Measurements from ENCODE around the gene PRSS22.

PRSS22 gene

DNA sequence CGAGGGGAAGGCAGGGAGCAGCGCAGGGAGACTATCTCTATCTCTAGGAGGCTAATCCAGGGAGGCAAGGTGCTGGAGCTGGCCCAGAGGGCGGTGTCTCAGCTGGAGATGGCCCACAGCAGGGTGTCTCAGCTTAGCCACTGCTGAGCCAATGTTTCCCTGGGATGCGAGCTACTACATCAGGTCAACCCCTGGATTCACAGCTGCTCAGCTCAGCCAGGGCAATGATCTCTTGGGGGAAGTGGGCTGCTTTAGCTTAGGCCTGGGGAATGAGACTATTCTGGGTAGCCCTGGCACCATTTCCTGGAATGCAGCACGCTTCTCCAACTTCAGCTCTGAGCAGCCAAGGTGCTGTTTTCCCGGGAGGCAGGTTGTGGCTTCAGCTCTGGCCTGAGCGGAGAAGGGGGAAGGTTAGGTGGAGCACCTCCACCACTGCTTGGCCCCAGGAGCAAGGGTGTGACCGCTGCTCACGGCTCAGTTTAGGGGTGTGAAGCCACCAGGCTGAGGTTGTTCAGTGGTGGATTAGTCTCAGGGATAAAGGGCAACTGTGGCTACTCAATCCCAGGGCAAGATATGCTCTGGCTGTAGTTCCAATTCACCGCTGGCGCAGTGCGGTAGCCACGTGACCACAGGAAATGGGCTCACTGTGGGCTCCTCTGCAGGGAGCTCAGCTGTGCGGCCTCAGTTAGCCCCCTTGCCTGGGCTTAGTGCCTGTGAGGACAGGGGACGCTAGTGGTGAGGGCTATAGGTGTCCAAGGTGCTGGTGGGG, 46.1 kb downstream of the PRSS22 start:
- DNase-seq, result no peak

- DNase-seq, result no peak
These were observed 47.3 kb downstream of the PRSS22 start for GRCh38 chr16:2810651-2811050.

DNA sequence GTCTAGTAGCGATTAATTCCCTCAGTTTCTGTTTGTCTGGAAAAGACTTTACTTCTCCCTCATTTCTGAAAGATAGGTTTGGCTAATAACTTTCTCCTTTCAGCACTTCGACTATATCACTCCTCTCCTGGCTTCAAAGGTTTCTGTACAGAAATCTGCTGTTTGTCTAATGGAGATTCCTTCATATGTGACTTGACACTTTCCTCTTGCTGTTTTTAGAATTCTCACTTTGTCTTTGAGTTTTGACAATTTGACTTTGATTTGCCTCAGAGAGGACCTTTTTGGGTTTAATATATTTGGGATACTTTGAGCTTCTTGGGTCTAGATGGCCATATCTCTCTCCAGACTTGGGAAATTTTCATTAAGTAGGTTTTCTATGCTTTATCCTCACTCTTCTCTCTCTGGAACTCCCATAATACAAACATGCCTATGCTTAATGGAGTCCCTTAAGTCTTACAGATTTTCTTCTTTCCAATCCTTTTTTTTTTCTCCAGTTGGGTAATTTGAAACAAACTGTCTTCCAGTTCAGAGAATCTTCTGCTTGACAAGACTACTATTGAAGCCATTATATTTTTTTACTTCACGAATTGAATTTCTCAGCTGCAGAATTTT, 48.7 kb downstream of the PRSS22 start:
- DNase-seq, result no peak

- no peak for DNase-seq
These were observed 49.8 kb downstream of the PRSS22 start for GRCh38 chr16:2808181-2808580.

GRCh38 chr16:2806286-2806685, 51.7 kb downstream of the PRSS22 start:
- no peak for DNase-seq

GRCh38 chr16:2804728-2805127, 53.2 kb downstream of the PRSS22 start:
- DNase-seq, result no peak

DNA sequence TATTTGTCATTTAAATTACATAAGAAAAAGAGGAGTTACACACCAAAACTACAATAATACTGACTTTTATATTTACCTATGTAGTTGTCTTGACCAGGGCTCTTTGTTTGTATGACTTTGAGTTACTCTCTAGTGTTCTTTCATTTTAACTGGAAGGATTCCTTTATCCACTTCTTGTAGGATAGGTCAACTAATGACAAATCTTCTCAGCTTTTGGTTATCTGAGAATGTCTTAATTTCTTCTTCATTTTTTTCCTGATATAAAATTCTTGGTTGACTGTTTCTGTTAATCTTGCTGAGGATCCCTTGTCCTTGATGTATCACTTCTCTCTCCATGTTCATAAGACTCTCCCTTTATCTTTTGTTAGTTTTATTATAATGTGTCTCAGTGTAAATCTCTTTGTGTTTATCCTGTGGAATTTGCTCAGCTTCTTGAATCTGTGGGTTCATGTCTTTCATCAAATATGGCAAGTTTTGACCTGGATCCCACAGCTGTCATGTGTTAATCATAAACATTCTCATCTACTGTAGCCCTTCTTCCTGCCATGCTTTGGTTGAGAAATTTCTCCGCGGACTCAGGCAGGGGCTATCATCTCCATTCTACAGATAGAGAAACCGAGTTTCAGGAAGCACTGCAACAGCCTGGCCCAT, 54.3 kb downstream of the PRSS22 start:
- no peak for DNase-seq

Data from stimulated activated CD4-positive, alpha-beta T cell treated with anti-CD3 and anti-CD28 coated beads, Interleukin-12 subunit alpha, Interleukin-12 subunit beta, amount 100 ng/mL, for 4 hours (primary cell).